HG03521 (cell line): ENCODE measurements around the gene GRIN3B.

Source experiments
- ATAC-seq: cut with Tn5 transposase; IDR thresholded peaks from one replicate; pipeline ENCODE4 v1.9.1; 2021; ENCODE audit warnings: mild to moderate bottlenecking, moderate library complexity; ENCODE audit not compliant: unreplicated experiment

GRIN3B gene

GRCh38 chr19:990746-991145 is 9.5 kb upstream of the GRIN3B start:
- no peak for ATAC-seq

- ATAC-seq = no peak
Measured at GRCh38 chr19:991174-991931, 8.9 kb upstream of the GRIN3B start.

GRCh38 chr19:991932-992669 is 8.1 kb upstream of the GRIN3B start:
- ATAC-seq = no peak

- no peak for ATAC-seq
Measured at GRCh38 chr19:992670-993055, 7.6 kb upstream of the GRIN3B start.

- no peak for ATAC-seq
Measured at GRCh38 chr19:993361-993830, 6.8 kb upstream of the GRIN3B start.

- ATAC-seq = no peak
Measured at GRCh38 chr19:993831-994393, 6.3 kb upstream of the GRIN3B start.

- no peak for ATAC-seq
Measured at GRCh38 chr19:994516-994915, 5.7 kb upstream of the GRIN3B start.

- ATAC-seq = no peak
Measured at GRCh38 chr19:995051-995827, 5.0 kb upstream of the GRIN3B start.

GRCh38 chr19:996051-996838 is 4.0 kb upstream of the GRIN3B start:
- no peak for ATAC-seq

GRCh38 chr19:998064-998463 is 2.2 kb upstream of the GRIN3B start:
- no peak for ATAC-seq

- no peak for ATAC-seq
Measured at GRCh38 chr19:999379-999719, 870 bp upstream of the GRIN3B start.

GRCh38 chr19:1000591-1001537 is 645 bp downstream of the GRIN3B start:
- no peak for ATAC-seq

GRCh38 chr19:1001538-1002166 is 1.4 kb downstream of the GRIN3B start:
- no peak for ATAC-seq

- ATAC-seq = no peak
Measured at GRCh38 chr19:1002600-1002999, 2.4 kb downstream of the GRIN3B start.

- ATAC-seq = no peak
Measured at GRCh38 chr19:1003283-1003682, 3.1 kb downstream of the GRIN3B start.

- ATAC-seq = no peak
Measured at GRCh38 chr19:1004204-1004802, 4.1 kb downstream of the GRIN3B start.

- no peak for ATAC-seq
Measured at GRCh38 chr19:1004803-1005664, 4.8 kb downstream of the GRIN3B start.
